GM10266 (cell line): ENCODE data around the gene GMPPA.

Source experiments
- DNase-seq: peaks from one replicate; pipeline ENCODE4 v3.0.0; 2012; ENCODE audit errors: extremely low spot score
- TF ChIP-seq, protein P1 (sequence below): IDR thresholded peaks from 2 replicates; pipeline ENCODE4 v1.5.1; 2012; ENCODE audit warnings: mild to moderate bottlenecking, low read depth; ENCODE audit not compliant: control insufficient read depth, insufficient read depth; ENCODE audit errors: missing control alignments

The GMPPA gene

DNA sequence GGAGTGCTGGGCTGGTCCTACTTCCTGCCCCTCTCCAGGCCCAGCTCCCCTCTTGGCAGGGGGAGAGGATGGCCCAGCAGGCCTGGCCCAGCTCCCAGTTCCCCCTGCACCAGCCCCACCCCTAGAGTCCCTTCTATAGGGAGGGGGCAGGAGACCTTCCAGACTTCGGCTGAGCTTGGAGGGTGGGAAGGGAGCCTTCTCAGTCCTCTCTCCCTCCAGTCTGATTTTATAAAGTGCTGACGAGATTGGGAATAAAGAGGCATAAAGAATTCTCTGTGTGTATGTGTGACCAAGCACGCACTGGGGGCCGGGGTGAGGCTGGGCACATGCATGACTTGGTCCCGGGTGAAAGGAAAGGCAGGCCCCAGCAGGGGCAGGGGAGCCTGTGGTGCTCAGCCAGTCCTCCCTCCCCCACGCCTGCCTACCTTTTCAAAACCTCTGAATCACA lies 39.8 kb downstream of the GMPPA start:
- TF ChIP-seq, protein P1, sequence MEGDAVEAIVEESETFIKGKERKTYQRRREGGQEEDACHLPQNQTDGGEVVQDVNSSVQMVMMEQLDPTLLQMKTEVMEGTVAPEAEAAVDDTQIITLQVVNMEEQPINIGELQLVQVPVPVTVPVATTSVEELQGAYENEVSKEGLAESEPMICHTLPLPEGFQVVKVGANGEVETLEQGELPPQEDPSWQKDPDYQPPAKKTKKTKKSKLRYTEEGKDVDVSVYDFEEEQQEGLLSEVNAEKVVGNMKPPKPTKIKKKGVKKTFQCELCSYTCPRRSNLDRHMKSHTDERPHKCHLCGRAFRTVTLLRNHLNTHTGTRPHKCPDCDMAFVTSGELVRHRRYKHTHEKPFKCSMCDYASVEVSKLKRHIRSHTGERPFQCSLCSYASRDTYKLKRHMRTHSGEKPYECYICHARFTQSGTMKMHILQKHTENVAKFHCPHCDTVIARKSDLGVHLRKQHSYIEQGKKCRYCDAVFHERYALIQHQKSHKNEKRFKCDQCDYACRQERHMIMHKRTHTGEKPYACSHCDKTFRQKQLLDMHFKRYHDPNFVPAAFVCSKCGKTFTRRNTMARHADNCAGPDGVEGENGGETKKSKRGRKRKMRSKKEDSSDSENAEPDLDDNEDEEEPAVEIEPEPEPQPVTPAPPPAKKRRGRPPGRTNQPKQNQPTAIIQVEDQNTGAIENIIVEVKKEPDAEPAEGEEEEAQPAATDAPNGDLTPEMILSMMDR: no peak
- no peak for DNase-seq

GRCh38 chr2:219538956-219539788 lies 40.5 kb downstream of the GMPPA start:
- no peak for DNase-seq
- TF ChIP-seq, protein P1: no peak

DNA sequence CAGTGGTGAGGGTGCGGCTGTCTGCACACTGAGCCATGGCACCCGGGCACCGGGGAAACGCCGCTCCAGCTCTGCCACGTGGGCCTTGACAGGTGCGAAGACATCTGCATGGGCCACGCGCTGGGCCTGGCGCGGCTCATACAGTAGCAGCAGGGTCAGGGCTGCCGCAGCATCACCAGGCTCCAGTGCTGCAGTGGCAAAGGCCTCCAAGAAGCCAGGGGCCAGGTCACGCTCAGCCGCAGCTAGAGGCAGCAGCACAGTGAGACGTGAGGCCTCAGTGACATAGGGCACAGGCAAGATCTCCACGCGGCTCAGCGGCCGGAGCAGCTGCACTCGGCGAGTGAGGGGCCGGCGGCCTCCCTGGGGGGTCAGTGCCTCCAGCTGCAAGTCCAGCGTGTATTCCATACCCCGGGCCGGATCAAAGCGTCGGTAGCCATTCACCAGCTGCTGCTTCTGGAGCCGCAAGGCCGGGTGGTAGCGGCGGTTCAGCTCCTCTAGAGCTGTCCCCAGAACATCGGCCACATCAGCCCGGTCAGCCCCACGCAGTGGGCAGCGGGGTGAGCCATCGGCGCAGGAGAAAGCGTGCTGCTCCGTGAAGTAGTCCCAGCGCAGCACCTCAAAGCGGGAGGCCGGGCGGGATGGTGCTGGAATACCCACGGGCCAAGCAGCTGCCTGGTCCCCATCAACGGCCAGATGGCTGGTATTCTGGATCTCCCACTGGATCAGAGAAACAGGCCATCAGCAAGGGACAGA lies 41.4 kb downstream of the GMPPA start:
- DNase-seq: no peak
- TF ChIP-seq, protein P1: no peak

DNA sequence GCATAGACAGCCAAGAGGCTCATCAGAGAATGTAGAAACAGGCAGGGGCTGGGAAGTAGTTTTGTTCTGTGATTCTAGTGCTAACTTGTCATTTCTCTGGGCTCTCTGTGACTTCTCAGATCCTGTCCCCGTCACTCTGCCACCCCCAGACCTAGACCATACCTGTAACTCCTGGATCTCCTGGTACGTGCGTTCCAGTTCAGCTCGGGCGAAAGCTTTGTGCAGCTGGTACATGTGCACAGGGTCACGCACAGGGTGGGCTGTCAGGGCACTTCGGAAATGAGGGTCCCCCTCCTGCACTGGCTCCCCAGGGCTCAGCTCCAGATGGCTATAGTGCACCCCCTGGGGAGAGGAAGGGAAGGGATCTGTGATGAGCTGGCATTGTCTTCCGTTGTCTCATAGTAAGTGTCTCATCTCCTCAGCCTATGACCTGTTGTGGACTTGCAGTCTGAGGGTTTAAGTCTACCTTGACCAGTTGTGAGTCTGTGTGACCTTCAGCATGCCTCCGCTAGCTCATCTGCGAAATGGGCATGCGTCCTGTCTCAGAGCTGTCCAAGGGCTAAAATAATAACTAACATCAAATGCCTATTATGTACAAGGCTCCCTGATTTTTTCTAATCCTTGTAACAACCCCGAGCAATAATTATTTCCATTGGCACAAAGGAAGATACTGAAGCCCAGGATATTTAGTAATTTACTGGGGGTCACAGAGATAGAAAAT lies 42.3 kb downstream of the GMPPA start:
- no peak for DNase-seq
- TF ChIP-seq, protein P1: no peak

- peak; percentile 91 for DNase-seq
- TF ChIP-seq, protein P1: peak; percentile 97
Measured at GRCh38 chr2:219541611-219542180, 43.0 kb downstream of the GMPPA start.

DNA sequence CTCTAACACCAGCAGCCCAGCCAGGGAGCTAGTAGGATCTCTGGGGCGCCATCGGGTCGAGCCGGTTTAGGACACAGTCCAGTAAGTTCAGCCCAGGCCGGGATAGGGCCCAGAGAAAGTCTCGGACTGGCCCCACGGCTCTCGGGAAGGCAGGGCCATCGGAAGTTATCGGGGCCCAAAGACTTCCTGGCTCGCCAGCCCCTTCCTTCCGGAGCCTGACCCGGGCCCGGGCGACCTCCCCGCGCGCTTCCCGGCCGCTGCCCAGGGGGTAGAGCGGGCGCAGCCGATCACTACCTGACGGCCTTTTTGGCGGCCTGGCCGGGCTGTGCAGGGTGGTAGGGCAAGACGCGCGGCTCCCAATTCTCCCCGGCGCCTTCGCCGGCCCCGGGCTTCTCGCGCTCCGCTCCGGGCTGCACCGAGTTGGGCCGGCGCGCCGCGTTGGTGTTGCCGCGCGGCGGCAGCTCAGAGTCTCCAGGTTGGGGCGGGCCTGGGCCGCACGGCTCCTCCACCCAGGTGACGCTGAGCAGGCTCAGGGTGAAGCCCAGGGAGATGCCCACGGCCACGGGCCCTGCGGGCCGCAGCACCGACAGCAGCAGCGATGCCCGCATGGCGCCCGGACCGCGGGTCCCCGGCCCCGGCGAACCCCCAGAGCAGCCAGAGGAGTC lies 44.4 kb downstream of the GMPPA start:
- TF ChIP-seq, protein P1: peak; percentile 8
- DNase-seq: peak; percentile 59
